ENCODE measurements around the gene TNFRSF19.

Gene TNFRSF19

GRCh38 chr13:23711355-23711754 lies 141.1 kb downstream of the TNFRSF19 start:
- H3K4me3 ChIP-seq (ENCODE audit: low read length), result no peak overlapping the region
- H3K36me3 ChIP-seq (ENCODE audit: control insufficient read depth, insufficient read depth, low read length), result no peaks in the 10 kb centered on the region
- no peak overlapping the region for H3K27ac ChIP-seq (ENCODE audit: low read depth, low read length)
- no peak overlapping the region for H3K9ac ChIP-seq (ENCODE audit: low read length)
- no peaks in the 10 kb centered on the region for H3K27me3 ChIP-seq (ENCODE audit: control insufficient read depth, insufficient read depth, low read length)
- no peaks in the 10 kb centered on the region for H3K4me1 ChIP-seq (ENCODE audit: control insufficient read depth, insufficient read depth, low read length)

- no peaks in the 10 kb centered on the region for H3K4me1 ChIP-seq (ENCODE audit: control insufficient read depth, insufficient read depth, low read length)
- no peak overlapping the region for H3K4me3 ChIP-seq (ENCODE audit: low read length)
- no peaks in the 10 kb centered on the region for H3K36me3 ChIP-seq (ENCODE audit: control insufficient read depth, insufficient read depth, low read length)
- H3K27ac ChIP-seq (ENCODE audit: low read depth, low read length), result no peak overlapping the region
- H3K9ac ChIP-seq (ENCODE audit: low read length), result no peak overlapping the region
- H3K27me3 ChIP-seq (ENCODE audit: control insufficient read depth, insufficient read depth, low read length), result no peaks in the 10 kb centered on the region
These were observed 144.5 kb downstream of the TNFRSF19 start for GRCh38 chr13:23714672-23715071.

GRCh38 chr13:23715092-23715761 lies 145.0 kb downstream of the TNFRSF19 start:
- Histone ChIP-seq H3K36me3 (ENCODE audit: control insufficient read depth, insufficient read depth, low read length) (no peaks in the 10 kb centered on the region), H3K27ac (ENCODE audit: low read depth, low read length) (no peak overlapping the region), H3K27me3 (ENCODE audit: control insufficient read depth, insufficient read depth, low read length) (no peaks in the 10 kb centered on the region), H3K9ac (ENCODE audit: low read length) (no peak overlapping the region), H3K4me3 (ENCODE audit: low read length) (no peak overlapping the region), H3K4me1 (ENCODE audit: control insufficient read depth, insufficient read depth, low read length) (no peaks in the 10 kb centered on the region)

- no peak overlapping the region for H3K27ac ChIP-seq (ENCODE audit: low read depth, low read length)
- H3K4me3 ChIP-seq (ENCODE audit: low read length), result no peak overlapping the region
- H3K36me3 ChIP-seq (ENCODE audit: control insufficient read depth, insufficient read depth, low read length), result no peaks in the 10 kb centered on the region
- H3K4me1 ChIP-seq (ENCODE audit: control insufficient read depth, insufficient read depth, low read length), result no peaks in the 10 kb centered on the region
- no peak overlapping the region for H3K9ac ChIP-seq (ENCODE audit: low read length)
- H3K27me3 ChIP-seq (ENCODE audit: control insufficient read depth, insufficient read depth, low read length), result no peaks in the 10 kb centered on the region
These were observed 145.6 kb downstream of the TNFRSF19 start for GRCh38 chr13:23715762-23716235.

- Histone ChIP-seq H3K27me3 (ENCODE audit: control insufficient read depth, insufficient read depth, low read length) (no peaks in the 10 kb centered on the region), H3K4me1 (ENCODE audit: control insufficient read depth, insufficient read depth, low read length) (no peaks in the 10 kb centered on the region), H3K27ac (ENCODE audit: low read depth, low read length) (no peak overlapping the region), H3K36me3 (ENCODE audit: control insufficient read depth, insufficient read depth, low read length) (no peaks in the 10 kb centered on the region), H3K9ac (ENCODE audit: low read length) (no peak overlapping the region), H3K4me3 (ENCODE audit: low read length) (no peak overlapping the region)
These were observed 146.2 kb downstream of the TNFRSF19 start for GRCh38 chr13:23716401-23716800.

- Histone ChIP-seq H3K9ac (ENCODE audit: low read length) (no peak overlapping the region), H3K4me1 (ENCODE audit: control insufficient read depth, insufficient read depth, low read length) (no peaks in the 10 kb centered on the region), H3K36me3 (ENCODE audit: control insufficient read depth, insufficient read depth, low read length) (no peaks in the 10 kb centered on the region), H3K4me3 (ENCODE audit: low read length) (no peak overlapping the region), H3K27me3 (ENCODE audit: control insufficient read depth, insufficient read depth, low read length) (no peaks in the 10 kb centered on the region), H3K27ac (ENCODE audit: low read depth, low read length) (no peak overlapping the region)
These were observed 148.8 kb downstream of the TNFRSF19 start for GRCh38 chr13:23718996-23719395.

- Histone ChIP-seq H3K27me3 (ENCODE audit: control insufficient read depth, insufficient read depth, low read length) (no peaks in the 10 kb centered on the region), H3K9ac (ENCODE audit: low read length) (no peak overlapping the region), H3K4me1 (ENCODE audit: control insufficient read depth, insufficient read depth, low read length) (no peaks in the 10 kb centered on the region), H3K27ac (ENCODE audit: low read depth, low read length) (no peak overlapping the region), H3K36me3 (ENCODE audit: control insufficient read depth, insufficient read depth, low read length) (no peaks in the 10 kb centered on the region), H3K4me3 (ENCODE audit: low read length) (no peak overlapping the region)
These were observed 152.7 kb downstream of the TNFRSF19 start for GRCh38 chr13:23722726-23723453.

- Histone ChIP-seq H3K36me3 (ENCODE audit: control insufficient read depth, insufficient read depth, low read length) (no peaks in the 10 kb centered on the region), H3K4me1 (ENCODE audit: control insufficient read depth, insufficient read depth, low read length) (no peaks in the 10 kb centered on the region), H3K27me3 (ENCODE audit: control insufficient read depth, insufficient read depth, low read length) (no peaks in the 10 kb centered on the region), H3K27ac (ENCODE audit: low read depth, low read length) (no peak overlapping the region), H3K9ac (ENCODE audit: low read length) (no peak overlapping the region), H3K4me3 (ENCODE audit: low read length) (no peak overlapping the region)
These were observed 153.3 kb downstream of the TNFRSF19 start for GRCh38 chr13:23723471-23723870.

GRCh38 chr13:23724196-23724970 lies 154.2 kb downstream of the TNFRSF19 start:
- Histone ChIP-seq H3K9ac (ENCODE audit: low read length) (no peak overlapping the region), H3K27me3 (ENCODE audit: control insufficient read depth, insufficient read depth, low read length) (no peaks in the 10 kb centered on the region), H3K27ac (ENCODE audit: low read depth, low read length) (no peak overlapping the region), H3K4me3 (ENCODE audit: low read length) (no peak overlapping the region), H3K4me1 (ENCODE audit: control insufficient read depth, insufficient read depth, low read length) (no peaks in the 10 kb centered on the region), H3K36me3 (ENCODE audit: control insufficient read depth, insufficient read depth, low read length) (no peaks in the 10 kb centered on the region)

Data from rectal smooth muscle tissue (tissue), 1 donor.